Left colon (tissue), 2 donors: ENCODE data around the gene NENF. TPM values are rescaled to one million over a fixed set of nuclear protein-coding genes. Genes with fewer than 3 reads are reported as not detected.
A peak's percentile ranks its signal among the peaks of the same experiment; 100 is the strongest.

Source experiments
- ATAC-seq: fragments of 200-7000 bp; cut with Tn5 transposase; one replicate; pipeline ENCODE4 v1.9.1; 2020; ENCODE audit warnings: mild to moderate bottlenecking, moderate library complexity
- DNase-seq, 2 donors: peaks; one replicate each; pipeline ENCODE4 v3.0.0-alpha.2; 2020
- intact Hi-C, 2 donors: fragments of 100-400 bp; cut with DNase I in 1 of 2; cut with micrococcal nuclease in 1 of 2; formaldehyde crosslinking; loops; one replicate each; pipeline versions ENCODE4 v1.11.2 to v1.14.0; 2022; cut with DNase I, micrococcal nuclease
- total RNA-seq, 2 donors: library from RNA; stranded (reverse); fragmentation: NEBNext Ultra II Directional; extraction: Animal tissue kit (Norgen Biotek cat#: 25700); gene quantifications; one replicate each; pipeline ENCODE4 v1.2.1, GENCODE V29; 2021
- donor health status: DM: no; HTN: no; CAD: no.
- donor health status: DM: yes; HTN: yes; CAD: no.

The NENF gene
- total RNA-seq, 2 donors from 2014 or later, result 26.6 to 38.7 TPM

- intact Hi-C loops, result no loop called here
- DNase-seq (no peak), ATAC-seq (no peak)
Observed at GRCh38 chr1:212428496-212428895, 4.2 kb upstream of the NENF start.

GRCh38 chr1:212430416-212430815, 2.3 kb upstream of the NENF start:
- DNase-seq, result no peak
- ATAC-seq, result no peak
- intact Hi-C loops, result no loop called here

DNA sequence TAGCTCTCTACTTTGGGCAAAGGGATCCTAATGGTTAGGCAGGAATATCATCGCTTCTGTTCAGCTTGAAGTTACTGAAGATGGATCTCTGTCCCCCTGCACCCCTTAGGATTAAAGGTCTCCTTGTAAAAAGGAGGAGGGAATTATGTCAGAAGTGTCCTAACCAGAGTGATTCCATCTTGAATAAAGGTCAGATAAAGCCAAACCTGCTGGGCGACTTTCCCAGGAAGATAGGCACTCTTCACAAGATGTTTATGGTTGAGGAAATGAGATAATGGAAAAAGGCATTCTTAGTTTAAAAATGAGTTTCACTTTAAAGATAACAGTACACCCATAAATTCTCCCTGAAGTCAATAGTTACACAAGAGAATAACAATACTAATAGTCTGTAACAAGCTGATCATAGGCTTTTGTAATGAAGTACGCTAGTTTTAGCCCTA, 1.7 kb upstream of the NENF start:
- peak; percentile 66 for ATAC-seq
- DNase-seq, result peak; percentile 76 to 79

DNA sequence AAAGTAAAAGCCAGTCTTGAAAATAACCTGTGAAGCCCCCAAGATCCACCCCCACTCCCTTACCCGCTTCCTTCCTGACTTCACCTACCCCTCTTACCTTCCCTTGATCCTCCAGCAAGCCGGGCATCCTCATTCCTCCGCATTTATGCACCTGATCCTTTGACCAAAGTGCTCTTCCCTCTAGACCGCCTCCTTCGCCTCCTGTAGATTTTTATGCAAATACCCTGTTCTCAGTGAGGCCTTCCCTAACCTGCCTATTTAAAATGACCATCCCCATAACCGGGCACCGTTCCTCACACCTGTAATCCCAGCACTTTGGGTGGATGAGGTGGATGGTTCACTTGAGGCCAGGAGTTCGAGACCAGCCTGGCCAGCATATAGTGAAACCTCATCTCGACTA, 1.1 kb upstream of the NENF start:
- intact Hi-C loops, result no loop called here
- DNase-seq (peak in 1 of 2 donors; percentile 35), ATAC-seq (no peak)

More for the DNA sequence above, 1.7 kb upstream of the NENF start:
- intact Hi-C loops, result no loop called here

- no peak for ATAC-seq
- DNase-seq, result no peak
- intact Hi-C loops, result no loop called here
Observed at GRCh38 chr1:212432272-212432660, 454 bp upstream of the NENF start.

GRCh38 chr1:212433577-212434462, 1.1 kb downstream of the NENF start:
- DNase-seq (no peak), ATAC-seq (no peak)
- intact Hi-C loops, result no loop called here

DNA sequence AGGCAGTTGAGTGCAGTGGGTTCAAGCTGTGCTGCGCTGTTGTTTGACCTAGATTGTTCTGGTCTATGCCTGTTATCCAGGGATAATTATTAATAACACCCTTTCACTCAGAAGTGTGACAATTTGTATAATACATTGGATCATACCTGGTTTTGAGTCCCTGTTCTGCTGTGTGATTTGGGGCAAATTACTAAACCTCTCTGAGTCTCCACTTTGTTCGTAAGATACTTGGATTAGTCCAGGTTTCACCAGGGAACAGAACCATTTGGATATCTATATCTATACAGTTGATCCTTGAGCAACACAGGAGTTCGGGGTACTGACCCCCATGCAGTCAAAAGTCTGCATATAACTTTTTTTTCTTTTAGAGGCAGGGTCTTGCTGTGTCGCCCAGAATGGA, 2.3 kb downstream of the NENF start:
- no peak for ATAC-seq
- intact Hi-C loops, result no loop called here

GRCh38 chr1:212437179-212437798, 4.6 kb downstream of the NENF start:
- ATAC-seq (no peak), DNase-seq (no peak)
- intact Hi-C loops, result no loop called here

More for the DNA sequence above, 2.3 kb downstream of the NENF start:
- no peak for DNase-seq

DNA sequence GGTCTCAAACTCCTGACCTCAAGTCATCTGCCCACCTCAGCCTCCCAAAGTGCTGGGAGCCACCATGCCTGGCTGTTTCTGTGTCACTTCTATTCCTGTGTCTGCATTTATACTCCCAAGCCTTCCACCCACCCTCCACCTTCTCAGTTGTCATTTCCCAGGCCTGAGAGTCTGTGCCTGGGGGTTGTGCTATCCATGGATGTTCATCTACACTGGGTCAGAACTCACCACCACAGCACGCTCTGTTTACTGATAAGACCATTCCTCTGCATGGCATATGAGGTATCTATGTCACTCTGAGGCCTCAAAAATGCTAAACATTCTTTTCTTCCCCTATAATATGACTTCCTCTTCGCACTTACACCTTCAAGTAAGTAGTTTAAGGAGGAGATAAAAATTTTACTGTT, 6.1 kb downstream of the NENF start:
- DNase-seq (no peak), ATAC-seq (no peak)
- intact Hi-C loops, result no loop called here

DNA sequence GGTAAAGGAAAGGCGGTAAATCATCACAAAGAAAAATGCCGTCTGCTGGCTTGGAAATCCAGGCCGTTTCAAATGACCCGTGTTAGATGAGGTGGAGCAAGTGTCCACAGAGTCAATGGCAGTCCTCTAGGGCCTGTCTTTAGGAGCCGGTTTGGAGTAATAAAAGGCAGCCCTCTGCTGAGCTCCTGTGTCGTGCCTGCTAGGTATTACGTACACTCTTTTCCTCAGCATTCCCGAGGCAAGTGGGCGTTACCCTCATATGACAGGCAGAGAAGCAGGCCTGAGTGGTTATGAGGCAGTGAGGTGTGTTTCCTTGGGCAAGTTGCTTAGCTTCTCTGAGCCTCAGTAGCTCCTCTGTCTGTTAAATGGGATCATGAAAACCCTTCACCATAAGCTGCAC, 7.7 kb downstream of the NENF start:
- intact Hi-C loops, result no loop called here
- no peak for ATAC-seq
- DNase-seq, result no peak

GRCh38 chr1:212442408-212442807, 9.7 kb downstream of the NENF start:
- DNase-seq, result no peak
- intact Hi-C loops, result no loop called here
- no peak for ATAC-seq

GRCh38 chr1:212446333-212446732, 13.6 kb downstream of the NENF start:
- ATAC-seq (no peak), DNase-seq (no peak)
- intact Hi-C loops, result no loop called here

DNA sequence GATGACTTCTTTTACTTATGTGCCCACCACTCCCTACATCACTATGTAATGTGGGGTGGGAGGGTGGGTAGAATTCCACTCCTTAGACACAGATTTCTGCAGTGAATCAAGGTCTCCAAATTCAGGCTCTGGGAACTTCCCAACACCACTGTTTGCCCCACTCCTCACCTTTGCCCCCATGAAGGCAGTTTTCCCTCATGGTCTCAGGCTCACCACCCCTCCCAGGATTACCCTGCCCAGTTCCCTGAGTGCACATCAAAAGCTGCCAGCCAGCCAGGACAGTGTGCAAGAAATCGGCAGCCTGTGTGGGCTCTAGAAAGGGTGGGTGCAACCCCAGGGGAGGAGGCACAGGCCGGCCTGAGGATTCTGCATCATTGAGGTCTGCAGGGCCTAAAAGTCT, 14.8 kb downstream of the NENF start:
- ATAC-seq, result no peak
- intact Hi-C loops, result no loop called here
- no peak for DNase-seq

DNA sequence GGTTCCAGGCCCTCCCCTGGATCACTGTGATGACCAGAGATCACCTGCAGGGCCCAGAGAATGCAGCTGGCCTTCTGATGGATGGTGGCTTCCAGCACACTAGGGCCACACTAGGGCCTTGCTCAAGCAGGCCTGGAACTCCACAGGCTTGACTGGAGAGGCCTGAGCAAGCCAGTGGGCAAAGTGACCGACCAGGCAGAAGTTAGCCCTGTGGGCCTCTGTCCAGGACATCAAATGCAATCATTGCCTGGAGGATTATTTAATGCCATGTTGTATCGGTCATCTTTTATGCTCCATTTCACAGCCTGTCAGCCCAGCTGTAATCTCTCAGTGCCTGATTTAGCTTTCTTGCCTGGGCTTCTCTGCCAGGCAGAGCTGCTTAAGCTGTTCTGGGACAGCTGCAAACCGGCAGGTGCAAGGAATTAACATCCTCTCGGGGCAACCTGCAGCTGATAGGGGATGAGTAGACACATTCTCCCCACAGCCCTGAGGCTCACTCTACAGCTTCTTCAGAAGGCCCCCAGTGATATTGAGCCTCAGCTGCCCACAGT, 17.7 kb downstream of the NENF start:
- no peak for ATAC-seq
- intact Hi-C loops, result loop anchor here (10.0 kb wide), 2 partner anchors 76 to 396 kb away; no protein-coding TSS in a partner anchor

GRCh38 chr1:212451416-212452322, 18.9 kb downstream of the NENF start:
- ATAC-seq (no peak), DNase-seq (no peak)
- intact Hi-C loops, result loop anchor here (10.0 kb wide), 2 partner anchors 77 to 397 kb away; no protein-coding TSS in a partner anchor

More for the DNA sequence above, 17.7 kb downstream of the NENF start:
- no peak for DNase-seq

DNA sequence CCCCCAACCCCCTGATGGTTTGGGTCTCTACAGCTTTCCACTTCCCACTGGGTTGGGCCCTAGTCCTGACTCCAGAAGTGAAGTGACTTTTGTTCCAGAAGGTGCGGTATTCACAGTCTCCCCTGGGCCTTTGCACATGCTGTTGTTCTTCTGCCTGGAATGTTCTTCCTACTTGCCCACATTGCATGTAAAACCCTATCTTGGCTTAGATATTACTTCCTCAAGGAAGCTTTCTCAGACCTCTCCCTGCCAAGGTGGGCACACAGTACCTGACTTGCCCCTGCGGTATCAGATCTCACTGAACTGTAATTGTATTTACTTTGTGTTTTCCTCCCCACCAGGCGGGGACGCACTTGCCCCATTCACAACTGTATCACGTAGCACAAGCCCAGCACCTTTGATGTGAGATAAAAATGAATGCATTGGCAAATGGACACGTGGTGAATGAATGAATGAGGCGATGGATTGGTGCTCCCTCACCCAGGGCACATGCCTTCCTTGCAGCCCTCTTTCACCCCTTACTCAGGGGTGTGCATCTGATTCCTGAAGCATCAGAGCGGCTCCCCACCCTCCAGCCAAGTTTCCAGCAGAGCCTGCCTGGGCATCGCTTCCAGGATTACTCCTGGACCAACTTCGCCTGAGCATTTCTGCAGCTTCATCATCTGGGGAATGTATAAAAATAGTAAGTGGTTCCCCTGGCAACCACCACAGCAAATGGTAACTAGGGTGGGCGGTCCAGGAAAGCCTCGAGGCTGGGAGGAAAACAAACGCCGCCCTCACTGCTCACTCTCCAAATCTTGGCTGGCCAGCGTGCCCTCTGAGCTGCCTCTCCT, 19.8 kb downstream of the NENF start:
- DNase-seq (no peak), ATAC-seq (no peak)
- intact Hi-C loops, result loop anchor here (10.0 kb wide), 2 partner anchors 78 to 398 kb away; no protein-coding TSS in a partner anchor

- intact Hi-C loops, result loop anchor here (10.0 kb wide), 2 partner anchors 79 to 399 kb away; no protein-coding TSS in a partner anchor
- DNase-seq (no peak), ATAC-seq (no peak)
Observed at GRCh38 chr1:212453156-212453857, 20.6 kb downstream of the NENF start.
